ENCODE results near the gene SON. TPM values are rescaled to one million over a fixed set of nuclear protein-coding genes. Genes with fewer than 3 reads are reported as not detected.

SON gene
- total and polyA plus RNA-seq, 2 of the 13 experiments (the other 11 are each of a cell fraction or from before 2014, with no cell fraction given) = 61.3 to 78.3 TPM

DNA sequence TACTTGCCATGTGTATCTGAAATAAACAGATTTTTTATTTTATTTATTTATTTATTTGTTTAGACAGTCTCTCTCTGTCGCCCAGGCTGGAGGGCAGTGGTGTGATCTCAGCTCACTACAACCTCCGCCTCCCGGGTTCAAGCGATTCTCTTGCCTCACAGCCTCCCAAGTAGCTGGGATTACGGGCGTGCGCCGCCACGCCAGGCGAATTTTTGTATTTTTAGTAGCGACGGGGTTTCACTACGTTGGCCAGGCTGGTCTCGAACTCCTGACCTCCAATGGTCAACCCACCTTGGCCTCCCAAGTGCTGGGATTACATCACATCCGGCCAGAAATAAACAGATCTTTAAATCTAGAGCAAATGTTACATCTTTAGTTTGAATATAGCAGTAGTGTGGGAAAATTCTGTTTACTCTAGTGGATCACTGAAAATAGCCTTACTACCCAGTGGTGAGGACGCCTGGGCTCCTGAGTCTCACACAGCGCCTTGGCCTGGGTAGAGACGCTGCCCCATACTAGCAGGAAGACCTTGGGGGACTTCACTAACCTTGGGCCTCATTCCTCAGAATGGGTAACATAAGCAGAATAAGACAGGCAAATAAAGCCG lies 1.6 kb upstream of the SON start (continued):
- TF ChIP-seq ZNF121 (CRISPR knock-in tag; IDR thresholded peaks at IDR 0.05) = peak; percentile 72
- no peak for TF ChIP-seq GPBP1L1 (CRISPR knock-in tag; IDR thresholded peaks at IDR 0.05)
- peak; percentile 5; the same call in 1 of the 2 replicates for TF ChIP-seq ZNF430 (CRISPR knock-in tag; IDR thresholded peaks at IDR 0.05)
- TF ChIP-seq ZNF138 (CRISPR knock-in tag; IDR thresholded peaks at IDR 0.05; ENCODE audit: low read depth) = no peak
- TF ChIP-seq PRPF4 (IDR thresholded peaks at IDR 0.05; ENCODE audit: low read depth, low read length, poor library complexity, severe bottlenecking) = no peak

DNA sequence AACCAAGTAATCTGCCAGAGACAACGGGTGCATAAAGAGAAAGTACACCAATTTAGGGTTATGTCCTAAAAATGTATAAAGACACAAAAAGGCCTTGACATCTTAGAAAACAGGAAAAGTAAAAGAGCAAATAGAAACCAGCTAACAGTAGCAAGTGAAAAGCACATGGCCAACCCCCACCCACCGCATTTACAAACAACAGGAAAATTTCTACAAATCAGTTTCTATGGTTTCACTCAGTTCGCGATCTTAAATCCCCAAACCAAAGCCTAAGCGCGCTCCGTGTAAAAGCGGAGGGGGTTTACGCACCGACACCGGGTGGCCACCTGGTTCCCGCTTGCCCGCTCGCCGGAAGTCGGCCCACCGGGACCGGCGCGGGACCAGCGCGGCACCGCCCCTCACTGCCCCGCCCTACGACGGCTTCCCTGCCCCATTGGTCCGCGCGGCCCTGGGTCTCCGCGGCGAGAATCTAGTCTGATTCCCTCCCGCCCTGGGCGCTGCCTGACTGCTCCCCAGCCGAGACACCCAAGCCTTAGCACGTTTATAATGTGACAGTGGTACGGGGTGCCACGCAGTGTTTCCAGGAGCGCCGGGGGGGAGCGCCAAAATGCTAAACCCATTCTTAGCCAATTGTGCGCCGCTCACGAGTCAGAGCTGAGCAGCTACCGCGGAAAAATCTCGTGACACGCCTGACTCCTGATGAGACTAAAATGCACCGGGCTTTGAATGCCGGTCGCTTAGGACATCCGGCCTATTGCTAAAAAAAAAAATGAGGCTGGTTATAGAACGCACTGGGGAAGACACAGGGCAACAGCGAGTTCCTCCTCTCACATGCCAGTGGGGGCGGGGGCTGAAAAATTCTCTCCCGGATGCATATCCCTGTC lies 840 bp upstream of the SON start, which contains the start of gene GART:
GART (minus strand) TSS at position 362 of the 884 bp plus-strand sequence. CDS start 2,802 bp downstream, outside the sequence.
- intact Hi-C loops (cut with micrococcal nuclease; ENCODE audit: unreplicated experiment) = loop anchor here (5.0 kb wide), 1 partner anchor 45 kb away; the partner anchor contains the start of gene DONSON
- H4K20me1 ChIP-seq (ENCODE audit: insufficient read depth, low read length) = peaks cover 34% of the 10 kb centered on the region
- CTCF ChIA-PET (ENCODE audit: low intra/inter-chr PET ratio, low total read pairs) = no interaction called here
- H3K9ac ChIP-seq (ENCODE audit: insufficient read depth, low read depth, low read length) = peak within 1 kb of the TSS; percentile 100
- H2AFZ ChIP-seq (ENCODE audit: low read length) = no peak within 1 kb of the TSS
- in situ Hi-C loops (cut with HindIII; ENCODE audit: extremely low pct_ligation_motif_present, low pct_unique_long_range_greater_than_20kb) = no loop called here
- H3K27me3 ChIP-seq (ENCODE audit: control insufficient read depth in 1 of 2, insufficient read depth in 2 of 2, low read length in 2 of 2) = no peaks in the 10 kb centered on the region; a peak in 1 of 5 replicates
- H3K9me3 ChIP-seq (ENCODE audit: low read length) = no peaks in the 10 kb centered on the region
- H3K4me3 ChIP-seq (replicated peaks in 1 of 3; ENCODE audit: insufficient read depth in 1 of 3, low read depth in 2 of 3, low read length in 3 of 3) = peak within 1 kb of the TSS; percentile 85 to 98 (median 91)
- ATAC-seq = peak; percentile 90
- no TSS peak for BruUV-seq (replicated peaks)
- peak within 1 kb of the TSS; percentile 89 for H3K4me2 ChIP-seq (ENCODE audit: low read depth, low read length)
- no peak for FAIRE-seq
- peak within 1 kb of the TSS; percentile 100 for H3K27ac ChIP-seq (ENCODE audit: extremely low read length, insufficient read depth, low read length)
- peaks cover 79% of the 10 kb centered on the region for H3K79me2 ChIP-seq (ENCODE audit: insufficient read depth, low read length)
- peak; percentile 73 for DNase-seq (ENCODE audit: low spot score)
- WGBS (ENCODE audit: low lambda C conversion rate) = under 1% methylated on average over 16 of the region's 56 CpGs
- H3K36me3 ChIP-seq (replicated peaks in 1 of 2; ENCODE audit: control insufficient read depth in 1 of 2, insufficient read depth in 2 of 2, low read length in 2 of 2) = peaks cover 2 to 25% of the 10 kb centered on the region in 2 experiments
- POLR2A ChIA-PET = interaction anchor here (1.0 to 2.6 kb wide), 6 partner anchors 9 to 217 kb away, joined by 3 to 9 read pairs (median 6); partner anchors contain the start of genes DNAJC28, DONSON and IFNAR1
- H3K4me1 ChIP-seq (ENCODE audit: insufficient read depth, low read length) = peaks cover 26% of the 10 kb centered on the region
- TF ChIP-seq PITX1 (CRISPR knock-in tag; IDR thresholded peaks at IDR 0.05) (no peak; the same call in 1 of the 2 replicates), ZNF850 (CRISPR knock-in tag; conservative IDR thresholded peaks at IDR 0.05) (no peak), MXD4 (CRISPR knock-in tag; IDR thresholded peaks at IDR 0.05) (peak; percentile 62), ZNF580 (CRISPR knock-in tag; IDR thresholded peaks at IDR 0.05; ENCODE audit: borderline replicate concordance, low read depth) (no peak), MLLT10 (CRISPR knock-in tag; IDR thresholded peaks at IDR 0.05) (no peak; the same call in 1 of the 2 replicates), ARID4A (CRISPR knock-in tag; IDR thresholded peaks at IDR 0.05; ENCODE audit: borderline replicate concordance) (peak; percentile 84; the same call in 1 of the 2 replicates)
- TF ChIP-seq, protein P1, sequence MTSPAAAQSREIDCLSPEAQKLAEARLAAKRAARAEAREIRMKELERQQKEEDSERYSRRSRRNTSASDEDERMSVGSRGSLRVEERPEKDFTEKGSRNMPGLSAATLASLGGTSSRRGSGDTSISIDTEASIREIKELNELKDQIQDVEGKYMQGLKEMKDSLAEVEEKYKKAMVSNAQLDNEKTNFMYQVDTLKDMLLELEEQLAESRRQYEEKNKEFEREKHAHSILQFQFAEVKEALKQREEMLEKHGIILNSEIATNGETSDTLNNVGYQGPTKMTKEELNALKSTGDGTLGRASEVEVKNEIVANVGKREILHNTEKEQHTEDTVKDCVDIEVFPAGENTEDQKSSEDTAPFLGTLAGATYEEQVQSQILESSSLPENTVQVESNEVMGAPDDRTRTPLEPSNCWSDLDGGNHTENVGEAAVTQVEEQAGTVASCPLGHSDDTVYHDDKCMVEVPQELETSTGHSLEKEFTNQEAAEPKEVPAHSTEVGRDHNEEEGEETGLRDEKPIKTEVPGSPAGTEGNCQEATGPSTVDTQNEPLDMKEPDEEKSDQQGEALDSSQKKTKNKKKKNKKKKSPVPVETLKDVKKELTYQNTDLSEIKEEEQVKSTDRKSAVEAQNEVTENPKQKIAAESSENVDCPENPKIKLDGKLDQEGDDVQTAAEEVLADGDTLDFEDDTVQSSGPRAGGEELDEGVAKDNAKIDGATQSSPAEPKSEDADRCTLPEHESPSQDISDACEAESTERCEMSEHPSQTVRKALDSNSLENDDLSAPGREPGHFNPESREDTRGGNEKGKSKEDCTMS (CRISPR knock-in tag; conservative IDR thresholded peaks at IDR 0.05) = no peak

Data from HepG2 (cell line).